GM04503 (cell line): Measurements from ENCODE around the gene PILRB.
"Not testable (repeated sequence)": the region's sequence is repeated elsewhere in the genome, so short reads cannot be mapped to it uniquely, and the experiment has no call there.

Experiments
- DNase-seq: peaks from one replicate; pipeline ENCODE4 v3.0.0-alpha.2; 2012; ENCODE audit warnings: low read depth

The PILRB gene

GRCh38 chr7:100356416-100357068 lies 1.4 kb upstream of the PILRB start:
- DNase-seq: no peak

GRCh38 chr7:100357131-100357561 lies 771 bp upstream of the PILRB start:
- no peak for DNase-seq

- DNase-seq: no peak
Observed at GRCh38 chr7:100358857-100359212, 918 bp downstream of the PILRB start.

GRCh38 chr7:100360135-100360854 lies 2.4 kb downstream of the PILRB start:
- DNase-seq: no peak

GRCh38 chr7:100363098-100363497 lies 5.2 kb downstream of the PILRB start:
- no peak for DNase-seq

GRCh38 chr7:100363797-100364196 lies 5.9 kb downstream of the PILRB start:
- DNase-seq: not testable (repeated sequence)

GRCh38 chr7:100364480-100364879 lies 6.6 kb downstream of the PILRB start:
- no peak for DNase-seq

GRCh38 chr7:100365998-100366367 lies 8.1 kb downstream of the PILRB start:
- DNase-seq: not testable (repeated sequence)

- no peak for DNase-seq
Observed at GRCh38 chr7:100366411-100367250, 8.7 kb downstream of the PILRB start.

- no peak for DNase-seq
Observed at GRCh38 chr7:100367251-100367620, 9.3 kb downstream of the PILRB start.

- no peak for DNase-seq
Observed at GRCh38 chr7:100367676-100368613, 10.0 kb downstream of the PILRB start.

- DNase-seq: no peak
Observed at GRCh38 chr7:100369105-100369504, 11.2 kb downstream of the PILRB start.

- DNase-seq: no peak
Observed at GRCh38 chr7:100370303-100370702, 12.4 kb downstream of the PILRB start.

GRCh38 chr7:100370746-100371145 lies 12.8 kb downstream of the PILRB start:
- DNase-seq: no peak

- DNase-seq: no peak
Observed at GRCh38 chr7:100371561-100372171, 13.7 kb downstream of the PILRB start.

- peak; percentile 17 for DNase-seq
Observed at GRCh38 chr7:100372256-100372655, 14.3 kb downstream of the PILRB start.

GRCh38 chr7:100372694-100373093 lies 14.8 kb downstream of the PILRB start:
- DNase-seq: no peak

GRCh38 chr7:100373261-100373831 lies 15.4 kb downstream of the PILRB start, which contains the start of gene PILRA:
Gene PILRA, plus strand, starts transcription at chr7:100373487. Its CDS starts 170 bp downstream, at chr7:100373657.
- no peak for DNase-seq

- not testable (repeated sequence) for DNase-seq
Observed at GRCh38 chr7:100373870-100374598, 16.1 kb downstream of the PILRB start.

- no peak for DNase-seq
Observed at GRCh38 chr7:100374601-100375000, 16.7 kb downstream of the PILRB start.
